Neutrophil (primary cell): ENCODE data around the gene ABR.

Experiments used
- H3K27ac ChIP-seq: fragments of 200-600 bp; sonication (generic); 2 replicates; pipeline ENCODE4 v1.5.1; 2016; ENCODE audit warnings: mild to moderate bottlenecking, moderate library complexity
- H3K27me3 ChIP-seq: fragments of 200-600 bp; sonication (generic); 2 replicates; pipeline ENCODE4 v1.6.0; 2016; ENCODE audit warnings: mild to moderate bottlenecking
- H3K36me3 ChIP-seq: fragments of 200-600 bp; sonication (generic); 2 replicates; pipeline ENCODE4 v1.5.1; 2017
- H3K4me1 ChIP-seq, 2 experiments: fragments of 200-600 bp in 1 of 2; sonication (generic) in 1 of 2; 1 replicate in 1 of 2; 2 replicates in 1 of 2; pipeline versions ENCODE4 v1.5.1 to v1.6.1; 2013 to 2016; ENCODE audit warnings: low read depth in 1 of 2, low read length in 1 of 2, mild to moderate bottlenecking in 1 of 2, moderate library complexity in 1 of 2; ENCODE audit not compliant: control insufficient read depth in 1 of 2, insufficient read depth in 1 of 2
- H3K4me3 ChIP-seq, 2 experiments: fragments of 200-600 bp in 1 of 2; sonication (generic) in 1 of 2; 1 replicate in 1 of 2; 2 replicates in 1 of 2; pipeline ENCODE4 v1.5.1; 2013 to 2016; ENCODE audit warnings: low read depth in 1 of 2, low read length in 1 of 2, mild to moderate bottlenecking in 1 of 2, moderate library complexity in 1 of 2
- H3K9me3 ChIP-seq: fragments of 200-600 bp; sonication (generic); 2 replicates; pipeline ENCODE4 v1.5.1; 2016
- TF ChIP-seq, protein P1 (sequence below): fragments of 200-600 bp; sonication (generic); IDR thresholded peaks from 2 replicates; pipeline ENCODE4 v1.5.1; 2016; ENCODE audit warnings: antibody characterized with exemption

Gene ABR

DNA sequence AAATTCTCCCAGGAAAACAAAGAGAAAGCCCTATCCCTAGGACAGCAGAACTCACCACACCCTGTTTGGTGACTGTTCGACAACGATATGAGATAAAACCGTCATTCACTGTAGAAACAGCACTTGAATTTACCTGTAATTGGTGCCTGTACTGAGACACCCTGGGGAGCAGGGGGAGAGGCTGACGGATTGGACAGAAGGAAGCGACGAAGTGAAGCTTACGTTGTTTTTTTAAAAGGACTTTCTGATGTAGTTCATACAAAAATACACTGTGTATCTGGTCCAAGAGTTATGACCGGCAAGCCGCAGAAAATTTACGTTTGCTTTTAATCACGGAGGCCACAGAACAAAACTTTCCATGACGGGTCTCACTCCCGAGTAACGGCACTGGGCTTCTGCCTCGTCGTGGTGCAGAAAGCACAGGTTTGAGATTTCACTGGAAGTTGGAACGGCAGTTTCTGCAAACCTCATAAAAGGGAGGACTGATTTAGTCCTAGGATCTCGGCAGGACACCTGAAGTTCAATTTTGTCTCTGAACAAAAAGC lies 209.9 kb downstream of the ABR start:
- H3K9me3 ChIP-seq: no peaks in the 10 kb centered on the region
- H3K4me3 ChIP-seq: no peak overlapping the region
- H3K27me3 ChIP-seq: peaks cover 90% of the 10 kb centered on the region
- TF ChIP-seq, protein P1, sequence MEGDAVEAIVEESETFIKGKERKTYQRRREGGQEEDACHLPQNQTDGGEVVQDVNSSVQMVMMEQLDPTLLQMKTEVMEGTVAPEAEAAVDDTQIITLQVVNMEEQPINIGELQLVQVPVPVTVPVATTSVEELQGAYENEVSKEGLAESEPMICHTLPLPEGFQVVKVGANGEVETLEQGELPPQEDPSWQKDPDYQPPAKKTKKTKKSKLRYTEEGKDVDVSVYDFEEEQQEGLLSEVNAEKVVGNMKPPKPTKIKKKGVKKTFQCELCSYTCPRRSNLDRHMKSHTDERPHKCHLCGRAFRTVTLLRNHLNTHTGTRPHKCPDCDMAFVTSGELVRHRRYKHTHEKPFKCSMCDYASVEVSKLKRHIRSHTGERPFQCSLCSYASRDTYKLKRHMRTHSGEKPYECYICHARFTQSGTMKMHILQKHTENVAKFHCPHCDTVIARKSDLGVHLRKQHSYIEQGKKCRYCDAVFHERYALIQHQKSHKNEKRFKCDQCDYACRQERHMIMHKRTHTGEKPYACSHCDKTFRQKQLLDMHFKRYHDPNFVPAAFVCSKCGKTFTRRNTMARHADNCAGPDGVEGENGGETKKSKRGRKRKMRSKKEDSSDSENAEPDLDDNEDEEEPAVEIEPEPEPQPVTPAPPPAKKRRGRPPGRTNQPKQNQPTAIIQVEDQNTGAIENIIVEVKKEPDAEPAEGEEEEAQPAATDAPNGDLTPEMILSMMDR: no peak
- H3K36me3 ChIP-seq: no peaks in the 10 kb centered on the region
- H3K4me1 ChIP-seq: no peaks in the 10 kb centered on the region
- no peak overlapping the region for H3K27ac ChIP-seq

DNA sequence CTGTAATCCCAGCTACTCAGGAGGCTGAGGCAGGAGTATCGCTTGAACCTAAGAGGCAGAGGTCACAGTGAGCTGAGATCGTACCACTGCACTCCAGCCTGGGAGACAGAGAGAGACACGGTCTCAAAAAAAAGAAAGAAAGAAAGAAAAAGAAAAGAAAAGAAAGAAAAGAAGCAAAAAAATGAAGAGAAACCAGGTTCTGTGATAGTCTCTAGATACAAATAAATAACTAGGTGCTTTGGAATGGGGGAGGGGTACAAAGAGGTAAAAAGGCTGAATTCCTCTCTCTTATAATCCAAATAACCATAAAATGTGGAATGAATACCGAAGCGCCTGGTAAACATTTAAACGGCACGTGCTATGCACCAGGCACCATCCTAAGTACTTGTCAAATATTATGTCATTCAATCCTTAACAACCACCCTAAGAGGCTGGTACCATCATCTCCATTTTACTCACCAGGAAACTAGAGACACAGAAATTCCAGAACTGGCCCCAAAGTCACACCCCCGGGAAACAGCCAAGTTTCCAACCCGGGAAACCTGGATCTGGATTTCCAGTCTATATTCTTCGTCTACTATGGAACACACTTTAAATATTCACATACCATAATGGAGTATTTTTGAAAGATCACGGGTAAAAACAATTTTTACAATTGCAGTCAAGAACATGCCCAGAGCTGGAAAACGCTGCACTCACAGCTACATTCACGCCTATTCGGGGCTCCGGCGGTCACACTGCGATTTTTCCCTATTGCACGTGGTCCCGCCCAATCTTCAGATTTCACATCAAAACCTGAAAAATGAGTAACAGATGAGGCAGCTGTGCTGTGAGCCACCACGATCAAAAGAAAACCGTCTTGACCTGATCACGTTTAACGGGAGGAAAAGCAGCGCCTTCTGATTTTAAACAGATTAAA lies 210.7 kb downstream of the ABR start:
- Histone ChIP-seq H3K36me3 (no peaks in the 10 kb centered on the region), H3K27me3 (peaks cover 90% of the 10 kb centered on the region), H3K27ac (no peak overlapping the region), H3K9me3 (no peaks in the 10 kb centered on the region), H3K4me3 (no peak overlapping the region), H3K4me1 (no peaks in the 10 kb centered on the region)
- TF ChIP-seq, protein P1: no peak

DNA sequence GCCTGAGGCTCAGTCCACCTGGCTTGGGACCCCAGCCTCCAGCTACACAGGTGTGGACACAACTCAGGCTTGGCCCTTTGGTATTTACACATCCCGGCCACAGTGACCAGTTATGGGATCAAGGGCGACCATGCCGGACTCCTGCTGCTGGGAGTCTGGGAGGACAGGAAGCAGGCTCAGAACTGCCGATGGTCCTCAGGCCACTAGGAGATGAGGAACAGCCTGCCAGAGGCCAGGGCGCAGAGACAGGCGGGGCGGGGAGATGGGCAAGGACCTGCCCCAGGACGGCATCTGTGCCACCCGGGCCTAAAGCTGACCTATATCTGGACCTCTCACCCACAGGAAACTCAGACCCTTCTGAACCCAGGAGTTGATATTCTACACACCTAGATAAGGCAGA lies 212.7 kb downstream of the ABR start:
- TF ChIP-seq, protein P1: no peak
- Histone ChIP-seq H3K9me3 (no peaks in the 10 kb centered on the region), H3K27ac (no peak overlapping the region), H3K27me3 (peaks cover 91% of the 10 kb centered on the region), H3K4me1 (no peaks in the 10 kb centered on the region), H3K4me3 (no peak overlapping the region), H3K36me3 (no peaks in the 10 kb centered on the region)

DNA sequence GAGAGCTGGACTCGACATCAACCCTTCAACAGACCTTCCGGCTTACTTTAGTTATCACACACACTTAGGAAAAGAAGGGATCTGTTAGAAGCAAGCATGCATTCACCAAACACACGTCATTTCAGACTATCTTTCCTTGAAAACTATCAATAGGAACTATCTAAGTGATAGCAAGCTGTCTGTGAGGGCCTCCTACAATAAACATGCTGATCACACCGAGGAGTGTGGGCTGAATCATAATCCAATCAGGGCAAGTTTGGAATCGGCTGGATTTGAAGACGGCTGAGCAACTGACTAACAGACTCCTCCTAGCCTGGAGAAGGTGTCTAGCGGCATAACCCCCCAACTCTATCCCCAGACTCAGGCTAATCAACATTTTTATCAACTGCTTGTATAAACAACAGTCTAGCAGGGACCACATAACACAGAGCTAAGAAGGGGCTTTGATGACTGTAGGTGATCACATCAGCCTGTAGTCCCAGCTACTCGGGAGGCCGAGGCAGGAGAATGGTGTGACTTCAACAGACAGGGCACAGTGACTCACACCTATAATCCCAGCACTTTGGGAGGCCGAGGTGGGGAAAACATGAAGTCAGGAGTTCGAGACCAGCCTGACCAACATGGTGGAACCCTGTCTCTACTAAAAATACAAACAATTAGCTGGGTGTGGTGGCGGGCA lies 214.3 kb downstream of the ABR start:
- H3K4me1 ChIP-seq: no peaks in the 10 kb centered on the region
- peaks cover 90% of the 10 kb centered on the region for H3K27me3 ChIP-seq
- TF ChIP-seq, protein P1: no peak
- H3K4me3 ChIP-seq: no peak overlapping the region
- H3K9me3 ChIP-seq: no peaks in the 10 kb centered on the region
- H3K27ac ChIP-seq: no peak overlapping the region
- H3K36me3 ChIP-seq: no peaks in the 10 kb centered on the region

DNA sequence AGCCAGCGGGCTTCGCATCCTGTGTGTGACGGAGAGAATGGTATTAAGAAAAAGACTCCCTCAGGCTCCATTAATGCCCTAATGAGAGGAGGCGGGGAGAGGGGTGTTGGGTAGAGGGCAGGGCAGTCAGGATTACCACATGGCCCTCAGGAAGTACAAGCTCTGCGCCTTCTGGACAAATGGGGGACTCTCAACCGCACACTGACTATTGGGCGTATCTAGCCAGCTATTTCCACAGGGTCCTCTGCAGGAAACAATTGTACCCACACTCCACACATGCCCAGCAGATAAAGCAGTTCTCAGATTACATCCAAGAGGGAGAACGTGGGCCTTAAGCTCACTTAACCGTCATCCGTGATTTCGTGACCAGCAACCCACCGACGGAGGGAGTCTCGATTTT lies 214.9 kb downstream of the ABR start:
- TF ChIP-seq, protein P1: no peak
- Histone ChIP-seq H3K9me3 (no peaks in the 10 kb centered on the region), H3K27ac (no peak overlapping the region), H3K4me1 (no peaks in the 10 kb centered on the region), H3K4me3 (no peak overlapping the region), H3K36me3 (no peaks in the 10 kb centered on the region), H3K27me3 (peaks cover 90% of the 10 kb centered on the region)
